ENCODE data around the gene HSH2D.

Gene HSH2D

GRCh38 chr19:16146112-16146511 is 2.6 kb downstream of the HSH2D start:
- H3K27ac ChIP-seq (ENCODE audit: low read depth, low read length), result no peak overlapping the region
- no peaks in the 10 kb centered on the region for H3K4me1 ChIP-seq (ENCODE audit: control insufficient read depth, insufficient read depth, low read length)
- no peaks in the 10 kb centered on the region for H3K36me3 ChIP-seq (ENCODE audit: control insufficient read depth, insufficient read depth, low read length)
- H3K4me3 ChIP-seq (ENCODE audit: low read length), result no peak overlapping the region
- no peak overlapping the region for H3K9ac ChIP-seq (ENCODE audit: low read length)
- H3K27me3 ChIP-seq (ENCODE audit: control insufficient read depth, insufficient read depth, low read length), result no peaks in the 10 kb centered on the region

- Histone ChIP-seq H3K27ac (ENCODE audit: low read depth, low read length) (no peak overlapping the region), H3K4me3 (ENCODE audit: low read length) (no peak overlapping the region), H3K9ac (ENCODE audit: low read length) (no peak overlapping the region), H3K36me3 (ENCODE audit: control insufficient read depth, insufficient read depth, low read length) (no peaks in the 10 kb centered on the region), H3K27me3 (ENCODE audit: control insufficient read depth, insufficient read depth, low read length) (no peaks in the 10 kb centered on the region), H3K4me1 (ENCODE audit: control insufficient read depth, insufficient read depth, low read length) (no peaks in the 10 kb centered on the region)
Measured at GRCh38 chr19:16148443-16149229, 5.2 kb downstream of the HSH2D start.

- Histone ChIP-seq H3K27ac (ENCODE audit: low read depth, low read length) (no peak overlapping the region), H3K4me3 (ENCODE audit: low read length) (no peak overlapping the region), H3K9ac (ENCODE audit: low read length) (no peak overlapping the region), H3K27me3 (ENCODE audit: control insufficient read depth, insufficient read depth, low read length) (no peaks in the 10 kb centered on the region), H3K36me3 (ENCODE audit: control insufficient read depth, insufficient read depth, low read length) (peaks cover 4% of the 10 kb centered on the region), H3K4me1 (ENCODE audit: control insufficient read depth, insufficient read depth, low read length) (no peaks in the 10 kb centered on the region)
Measured at GRCh38 chr19:16153582-16154336, 10.3 kb downstream of the HSH2D start.

GRCh38 chr19:16154557-16154956 is 11.1 kb downstream of the HSH2D start:
- H3K36me3 ChIP-seq (ENCODE audit: control insufficient read depth, insufficient read depth, low read length), result peaks cover 4% of the 10 kb centered on the region
- H3K27ac ChIP-seq (ENCODE audit: low read depth, low read length), result no peak overlapping the region
- no peak overlapping the region for H3K9ac ChIP-seq (ENCODE audit: low read length)
- no peaks in the 10 kb centered on the region for H3K27me3 ChIP-seq (ENCODE audit: control insufficient read depth, insufficient read depth, low read length)
- H3K4me1 ChIP-seq (ENCODE audit: control insufficient read depth, insufficient read depth, low read length), result no peaks in the 10 kb centered on the region
- H3K4me3 ChIP-seq (ENCODE audit: low read length), result no peak overlapping the region

- peaks cover 4% of the 10 kb centered on the region for H3K36me3 ChIP-seq (ENCODE audit: control insufficient read depth, insufficient read depth, low read length)
- H3K9ac ChIP-seq (ENCODE audit: low read length), result no peak overlapping the region
- H3K27me3 ChIP-seq (ENCODE audit: control insufficient read depth, insufficient read depth, low read length), result no peaks in the 10 kb centered on the region
- H3K27ac ChIP-seq (ENCODE audit: low read depth, low read length), result no peak overlapping the region
- no peaks in the 10 kb centered on the region for H3K4me1 ChIP-seq (ENCODE audit: control insufficient read depth, insufficient read depth, low read length)
- no peak overlapping the region for H3K4me3 ChIP-seq (ENCODE audit: low read length)
Measured at GRCh38 chr19:16155128-16155527, 11.6 kb downstream of the HSH2D start.

- Histone ChIP-seq H3K4me1 (ENCODE audit: control insufficient read depth, insufficient read depth, low read length) (no peaks in the 10 kb centered on the region), H3K9ac (ENCODE audit: low read length) (no peak overlapping the region), H3K27me3 (ENCODE audit: control insufficient read depth, insufficient read depth, low read length) (no peaks in the 10 kb centered on the region), H3K4me3 (ENCODE audit: low read length) (no peak overlapping the region), H3K36me3 (ENCODE audit: control insufficient read depth, insufficient read depth, low read length) (peaks cover 4% of the 10 kb centered on the region), H3K27ac (ENCODE audit: low read depth, low read length) (no peak overlapping the region)
Measured at GRCh38 chr19:16156904-16157303, 13.4 kb downstream of the HSH2D start.

- Histone ChIP-seq H3K27me3 (ENCODE audit: control insufficient read depth, insufficient read depth, low read length) (no peaks in the 10 kb centered on the region), H3K27ac (ENCODE audit: low read depth, low read length) (no peak overlapping the region), H3K9ac (ENCODE audit: low read length) (no peak overlapping the region), H3K4me3 (ENCODE audit: low read length) (no peak overlapping the region), H3K4me1 (ENCODE audit: control insufficient read depth, insufficient read depth, low read length) (no peaks in the 10 kb centered on the region), H3K36me3 (ENCODE audit: control insufficient read depth, insufficient read depth, low read length) (peaks cover 4% of the 10 kb centered on the region)
Measured at GRCh38 chr19:16157601-16158000, 14.1 kb downstream of the HSH2D start.

- Histone ChIP-seq H3K36me3 (ENCODE audit: control insufficient read depth, insufficient read depth, low read length) (peaks cover 4% of the 10 kb centered on the region), H3K27me3 (ENCODE audit: control insufficient read depth, insufficient read depth, low read length) (no peaks in the 10 kb centered on the region), H3K4me3 (ENCODE audit: low read length) (no peak overlapping the region), H3K9ac (ENCODE audit: low read length) (no peak overlapping the region), H3K4me1 (ENCODE audit: control insufficient read depth, insufficient read depth, low read length) (no peaks in the 10 kb centered on the region), H3K27ac (ENCODE audit: low read depth, low read length) (no peak overlapping the region)
Measured at GRCh38 chr19:16159655-16160054, 16.2 kb downstream of the HSH2D start.

GRCh38 chr19:16160445-16160942 is 17.0 kb downstream of the HSH2D start:
- H3K27ac ChIP-seq (ENCODE audit: low read depth, low read length), result no peak overlapping the region

GRCh38 chr19:16160943-16161560 is 17.6 kb downstream of the HSH2D start:
- Histone ChIP-seq H3K27me3 (ENCODE audit: control insufficient read depth, insufficient read depth, low read length) (no peaks in the 10 kb centered on the region), H3K4me1 (ENCODE audit: control insufficient read depth, insufficient read depth, low read length) (no peaks in the 10 kb centered on the region), H3K27ac (ENCODE audit: low read depth, low read length) (no peak overlapping the region), H3K4me3 (ENCODE audit: low read length) (no peak overlapping the region), H3K9ac (ENCODE audit: low read length) (no peak overlapping the region), H3K36me3 (ENCODE audit: control insufficient read depth, insufficient read depth, low read length) (no peaks in the 10 kb centered on the region)

More at GRCh38 chr19:16160445-16160942, 17.0 kb downstream of the HSH2D start:
- H3K27me3 ChIP-seq (ENCODE audit: control insufficient read depth, insufficient read depth, low read length), result no peaks in the 10 kb centered on the region
- H3K9ac ChIP-seq (ENCODE audit: low read length), result no peak overlapping the region
- no peaks in the 10 kb centered on the region for H3K36me3 ChIP-seq (ENCODE audit: control insufficient read depth, insufficient read depth, low read length)
- H3K4me1 ChIP-seq (ENCODE audit: control insufficient read depth, insufficient read depth, low read length), result no peaks in the 10 kb centered on the region
- H3K4me3 ChIP-seq (ENCODE audit: low read length), result no peak overlapping the region

GRCh38 chr19:16161840-16162239 is 18.4 kb downstream of the HSH2D start:
- no peak overlapping the region for H3K4me3 ChIP-seq (ENCODE audit: low read length)
- no peaks in the 10 kb centered on the region for H3K4me1 ChIP-seq (ENCODE audit: control insufficient read depth, insufficient read depth, low read length)
- H3K27me3 ChIP-seq (ENCODE audit: control insufficient read depth, insufficient read depth, low read length), result no peaks in the 10 kb centered on the region
- no peaks in the 10 kb centered on the region for H3K36me3 ChIP-seq (ENCODE audit: control insufficient read depth, insufficient read depth, low read length)
- no peak overlapping the region for H3K9ac ChIP-seq (ENCODE audit: low read length)
- H3K27ac ChIP-seq (ENCODE audit: low read depth, low read length), result no peak overlapping the region

- Histone ChIP-seq H3K4me3 (ENCODE audit: low read length) (no peak overlapping the region), H3K9ac (ENCODE audit: low read length) (no peak overlapping the region), H3K36me3 (ENCODE audit: control insufficient read depth, insufficient read depth, low read length) (no peaks in the 10 kb centered on the region), H3K27me3 (ENCODE audit: control insufficient read depth, insufficient read depth, low read length) (no peaks in the 10 kb centered on the region), H3K27ac (ENCODE audit: low read depth, low read length) (no peak overlapping the region), H3K4me1 (ENCODE audit: control insufficient read depth, insufficient read depth, low read length) (no peaks in the 10 kb centered on the region)
Measured at GRCh38 chr19:16164222-16164890, 20.9 kb downstream of the HSH2D start.

Data from rectal smooth muscle tissue (tissue), 1 donor.